Measurements from ENCODE around the gene SPARCL1.

The SPARCL1 gene

DNA sequence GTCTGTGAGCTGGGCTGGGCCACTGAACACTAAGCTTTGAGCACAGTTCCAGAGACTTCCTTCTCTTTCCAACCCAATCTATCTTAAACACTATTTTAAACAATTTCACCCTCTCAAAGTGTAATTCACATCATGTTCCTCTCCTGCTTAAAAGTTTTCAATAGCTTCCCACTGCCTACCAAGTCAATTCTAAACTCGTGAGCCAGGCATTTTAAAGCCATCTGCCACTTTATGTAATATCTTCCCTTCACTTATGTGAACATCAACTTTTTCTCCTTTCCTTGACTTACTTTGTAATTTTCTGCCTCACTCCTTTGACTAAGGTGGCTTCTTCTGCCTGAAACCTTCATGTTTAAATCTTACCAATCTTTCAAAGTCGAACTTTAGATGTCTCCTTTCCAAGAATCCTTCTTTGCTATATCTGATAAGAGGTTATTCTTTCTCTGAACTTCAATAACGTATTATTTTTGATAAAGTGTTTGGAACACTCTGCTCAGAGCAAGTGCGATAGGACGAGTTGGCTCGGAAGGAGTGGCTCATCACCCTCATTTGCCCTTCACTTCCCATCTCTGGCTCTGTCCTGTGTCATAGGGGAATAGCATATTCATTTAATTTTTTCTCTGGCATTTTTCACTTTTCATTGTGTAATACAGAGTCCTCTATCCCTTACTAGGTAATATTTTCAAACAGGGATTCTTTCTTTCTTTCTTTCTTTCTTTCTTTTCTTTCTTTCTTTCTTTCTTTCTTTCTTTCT is 13.0 kb upstream of the SPARCL1 start:
- DNase-seq (ENCODE audit: low spot score): no peak

DNA sequence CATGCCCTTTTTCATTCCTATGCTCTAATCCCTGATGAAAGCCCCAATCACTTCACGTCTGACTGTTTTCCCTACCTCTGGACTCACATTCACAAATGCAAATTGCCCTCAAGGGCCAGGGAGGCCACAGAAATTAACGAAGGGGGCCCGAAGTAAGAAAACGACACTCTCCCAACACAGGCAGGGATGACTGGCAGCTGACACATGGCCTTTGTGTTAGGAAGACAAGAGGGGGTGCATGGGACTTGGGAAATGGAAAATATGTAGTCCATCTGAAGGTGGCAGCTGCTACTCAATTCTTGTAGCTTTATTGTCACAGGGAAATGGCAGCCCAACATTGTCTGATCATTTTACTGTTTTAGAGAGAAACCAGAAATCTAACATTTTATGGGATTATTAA is 12.3 kb upstream of the SPARCL1 start:
- DNase-seq (ENCODE audit: low spot score): no peak

GRCh38 chr4:87540146-87541058 is 11.2 kb upstream of the SPARCL1 start:
- DNase-seq (ENCODE audit: low spot score): no peak

GRCh38 chr4:87532907-87533306 is 3.7 kb upstream of the SPARCL1 start:
- DNase-seq (ENCODE audit: low spot score): no peak

DNA sequence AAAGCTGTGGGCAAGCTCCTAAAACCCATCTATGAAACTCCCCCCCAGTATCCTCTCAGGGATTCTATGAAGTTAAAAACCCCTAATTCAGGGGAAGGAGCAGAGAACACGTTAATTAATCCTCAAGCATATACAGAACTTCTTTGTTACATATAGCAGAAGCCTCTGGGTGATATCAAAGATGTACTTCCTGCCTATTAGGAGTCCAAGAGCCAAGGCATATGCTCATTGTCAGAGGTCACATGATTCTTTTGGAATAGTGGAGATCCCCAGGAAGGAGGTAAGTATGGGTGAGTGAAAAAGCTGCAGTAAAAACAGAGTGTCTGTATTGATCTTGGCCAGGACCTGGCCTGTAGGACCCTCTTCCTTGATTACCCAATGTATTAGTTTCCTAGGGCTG is 2.9 kb upstream of the SPARCL1 start:
- no peak for DNase-seq (ENCODE audit: low spot score)

DNA sequence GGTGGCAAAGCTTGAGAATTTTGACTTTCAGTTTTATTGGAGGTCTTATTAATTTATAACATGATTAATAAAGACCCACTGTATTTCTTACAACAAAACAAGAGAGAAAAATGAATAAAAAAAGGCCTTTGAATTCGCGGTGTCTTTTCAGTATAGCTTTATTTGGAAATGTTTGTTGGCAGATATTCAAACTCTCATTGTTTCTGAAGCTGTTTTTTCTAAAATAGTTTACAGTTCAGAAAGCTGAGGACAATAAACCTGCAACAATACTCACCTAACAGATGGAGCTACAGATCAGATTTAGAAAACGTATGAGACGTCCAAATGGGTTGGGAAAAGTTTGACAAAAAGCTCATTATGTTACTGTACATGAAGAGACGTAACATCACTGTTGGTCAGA is 2.4 kb upstream of the SPARCL1 start:
- DNase-seq (ENCODE audit: low spot score): no peak

DNA sequence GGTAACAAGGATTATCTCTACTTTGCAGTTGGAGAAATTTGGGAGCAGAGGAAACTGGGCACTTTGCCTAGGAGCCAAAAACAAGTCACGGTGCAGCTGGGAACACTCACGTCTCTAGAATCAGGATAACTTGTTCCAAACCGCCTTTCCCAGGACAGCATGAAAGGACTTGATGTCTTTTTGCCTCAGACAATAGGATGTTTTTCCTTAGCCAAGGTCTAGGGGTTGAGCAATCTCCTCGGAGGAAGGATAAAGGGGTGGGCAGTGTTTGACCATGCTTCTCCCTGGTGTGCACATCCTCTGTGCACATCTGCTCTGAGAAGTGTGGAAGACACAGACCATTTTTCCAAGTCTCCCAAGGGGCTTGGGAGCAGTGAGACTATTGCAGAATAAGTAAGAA is 1.7 kb upstream of the SPARCL1 start:
- DNase-seq (ENCODE audit: low spot score): no peak

DNA sequence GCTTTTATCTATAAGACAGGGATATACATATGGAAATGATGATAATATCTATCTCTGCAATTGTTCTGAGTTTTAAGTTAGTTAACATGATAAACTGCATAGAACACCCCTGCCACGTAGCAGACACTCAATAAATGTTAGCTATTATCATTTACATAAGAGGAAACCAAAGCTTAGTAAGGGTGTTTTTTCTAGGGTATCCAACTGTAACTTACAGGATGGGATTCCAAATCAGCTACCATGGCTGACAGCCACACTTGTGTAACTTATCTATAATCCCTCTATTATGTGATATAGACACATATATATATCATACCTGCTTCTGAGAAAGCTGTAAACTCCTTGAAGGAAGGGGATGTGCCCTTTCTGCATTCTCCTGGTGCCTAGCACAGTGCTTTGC is 1.1 kb upstream of the SPARCL1 start:
- no peak for DNase-seq (ENCODE audit: low spot score)

DNA sequence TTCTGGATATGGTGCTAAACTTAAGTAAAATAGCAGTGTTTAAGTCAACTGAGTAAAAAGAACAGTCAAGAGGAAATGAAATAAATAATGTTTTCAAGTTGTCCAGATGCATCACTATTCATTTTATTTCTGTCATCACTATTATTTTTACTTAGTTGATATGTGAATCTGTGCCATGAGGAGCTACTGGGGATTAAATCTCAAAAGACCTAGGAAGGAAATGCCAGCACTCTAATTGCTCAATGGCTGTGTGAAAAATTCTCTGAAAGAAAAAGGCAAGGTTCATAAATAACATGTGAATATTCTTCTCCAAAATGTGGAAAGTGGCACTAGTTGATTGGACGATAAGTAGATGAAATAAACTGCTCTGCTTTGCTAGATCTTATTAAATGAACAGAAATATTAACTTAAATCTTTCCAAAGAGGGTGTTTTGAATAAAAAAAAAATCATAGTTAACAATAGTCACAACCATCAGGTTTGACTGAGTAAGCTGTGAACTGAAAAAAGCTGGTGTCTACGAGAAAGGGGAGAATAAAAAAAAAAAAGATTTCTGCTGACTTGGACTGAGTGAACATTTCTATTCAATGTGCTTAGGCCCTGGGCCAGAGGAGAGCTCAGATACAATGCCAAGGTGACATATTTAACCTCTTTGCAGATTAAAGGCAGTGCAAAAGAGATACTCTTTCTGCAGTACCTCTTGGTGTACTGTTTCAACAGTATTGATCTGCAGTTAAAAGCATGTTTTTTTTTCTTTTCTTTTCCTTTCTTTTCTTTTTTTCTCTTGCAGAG is 1.6 kb downstream of the SPARCL1 start:
- no peak for DNase-seq (ENCODE audit: low spot score)

- no peak for DNase-seq (ENCODE audit: low spot score)
Measured at GRCh38 chr4:87525636-87526295, 3.4 kb downstream of the SPARCL1 start.

- no peak for DNase-seq (ENCODE audit: low spot score)
Measured at GRCh38 chr4:87524456-87524855, 4.7 kb downstream of the SPARCL1 start.

DNA sequence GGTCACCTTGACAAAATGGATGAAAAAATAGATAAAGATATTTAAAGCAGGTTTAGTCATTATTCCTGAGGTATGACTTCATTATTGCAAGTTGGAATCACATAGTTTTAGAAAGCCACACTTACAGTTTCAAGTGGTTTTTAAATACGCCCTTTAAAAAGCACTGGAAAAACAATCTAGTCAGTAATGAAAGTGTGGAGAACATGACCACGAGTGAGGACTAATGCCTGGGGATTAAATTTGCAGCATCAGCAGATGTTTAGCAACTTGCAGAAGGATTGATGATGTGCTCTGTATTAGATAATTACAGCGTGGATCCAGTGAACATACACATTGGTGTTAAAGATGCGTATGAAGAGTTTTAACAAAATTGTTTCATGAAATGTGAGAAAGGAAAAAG is 5.9 kb downstream of the SPARCL1 start:
- DNase-seq (ENCODE audit: low spot score): no peak

GRCh38 chr4:87521757-87522374 is 7.3 kb downstream of the SPARCL1 start:
- DNase-seq (ENCODE audit: low spot score): no peak

DNA sequence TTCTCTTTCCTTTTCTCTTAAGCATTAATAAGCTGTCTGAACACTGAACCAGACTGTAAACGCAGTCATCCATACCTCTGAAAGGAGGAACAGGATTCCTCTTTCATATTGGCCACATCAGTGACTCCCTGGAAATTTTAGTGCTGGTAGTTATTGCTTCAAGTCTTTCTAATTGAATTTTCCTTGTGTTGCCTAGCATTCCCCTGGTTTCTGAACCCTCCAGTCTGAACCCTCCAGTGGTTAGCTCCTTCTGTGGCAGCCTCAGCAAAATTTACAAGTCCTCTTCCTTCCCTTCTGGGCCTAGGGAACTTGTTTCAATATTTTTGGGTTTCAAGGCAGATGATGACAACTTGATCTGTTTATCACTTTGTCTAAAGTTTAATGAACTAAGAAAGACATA is 7.9 kb downstream of the SPARCL1 start:
- no peak for DNase-seq (ENCODE audit: low spot score)

DNA sequence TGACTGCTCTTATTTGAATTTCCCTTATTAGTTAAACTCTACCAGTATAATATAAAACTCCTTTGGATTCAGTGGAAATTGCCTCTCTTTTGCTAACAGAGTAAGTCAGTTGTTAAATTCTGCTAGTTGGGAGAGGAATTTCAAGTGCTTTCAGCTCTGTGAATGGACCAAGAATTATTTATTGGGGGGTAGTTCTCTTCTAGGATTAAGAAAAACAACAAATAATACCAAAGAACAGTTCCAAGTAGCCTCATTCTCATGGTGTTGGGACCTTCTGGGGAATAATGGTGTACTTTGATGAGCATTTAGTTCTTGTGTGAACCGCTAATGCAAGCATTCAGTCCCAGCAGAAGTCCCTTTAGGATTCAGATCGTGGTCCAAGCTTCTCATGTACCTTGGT is 11.6 kb downstream of the SPARCL1 start:
- no peak for DNase-seq (ENCODE audit: low spot score)

- no peak for DNase-seq (ENCODE audit: low spot score)
Measured at GRCh38 chr4:87516683-87517082, 12.5 kb downstream of the SPARCL1 start.

DNA sequence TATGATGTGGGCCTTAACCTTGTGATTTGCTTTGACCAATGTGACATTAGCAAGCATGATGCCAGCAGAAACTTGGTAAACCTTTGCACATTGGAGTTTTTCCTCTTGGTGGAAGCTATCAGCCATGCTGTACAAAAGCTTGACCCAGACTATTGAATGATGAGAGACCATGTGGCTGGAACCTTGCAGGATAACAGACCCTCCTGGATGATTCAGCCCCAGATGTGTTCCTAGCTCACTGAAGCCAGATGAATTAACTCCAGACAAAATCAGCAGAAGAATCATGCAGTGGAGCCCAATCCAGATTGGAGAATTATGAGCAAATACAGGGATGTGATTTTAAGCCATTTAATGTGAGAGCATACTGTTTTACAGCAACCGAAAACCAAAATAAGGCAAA is 16.8 kb downstream of the SPARCL1 start:
- DNase-seq (ENCODE audit: low spot score): no peak

DNA sequence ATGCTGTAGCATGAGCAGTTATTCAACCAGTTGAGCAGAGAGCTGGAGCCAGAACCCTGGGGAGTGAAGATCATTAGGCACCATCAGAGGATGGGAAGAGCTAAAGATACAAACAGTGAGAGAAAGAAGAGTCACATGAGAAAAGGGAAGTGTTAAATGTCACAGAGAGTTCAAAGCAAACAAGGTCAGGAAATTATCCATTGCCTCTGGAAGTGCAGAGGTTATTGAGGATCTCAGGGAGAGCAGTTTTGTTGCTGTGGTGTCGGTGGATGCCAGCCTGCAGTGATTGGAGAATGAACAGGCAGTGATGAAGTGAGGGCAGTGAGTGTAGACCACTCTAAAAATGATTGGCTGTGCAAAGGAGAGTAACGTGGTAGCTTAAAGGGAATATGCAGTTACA is 17.7 kb downstream of the SPARCL1 start:
- DNase-seq (ENCODE audit: low spot score): no peak

GRCh38 chr4:87510747-87511146 is 18.4 kb downstream of the SPARCL1 start:
- no peak for DNase-seq (ENCODE audit: low spot score)

DNA sequence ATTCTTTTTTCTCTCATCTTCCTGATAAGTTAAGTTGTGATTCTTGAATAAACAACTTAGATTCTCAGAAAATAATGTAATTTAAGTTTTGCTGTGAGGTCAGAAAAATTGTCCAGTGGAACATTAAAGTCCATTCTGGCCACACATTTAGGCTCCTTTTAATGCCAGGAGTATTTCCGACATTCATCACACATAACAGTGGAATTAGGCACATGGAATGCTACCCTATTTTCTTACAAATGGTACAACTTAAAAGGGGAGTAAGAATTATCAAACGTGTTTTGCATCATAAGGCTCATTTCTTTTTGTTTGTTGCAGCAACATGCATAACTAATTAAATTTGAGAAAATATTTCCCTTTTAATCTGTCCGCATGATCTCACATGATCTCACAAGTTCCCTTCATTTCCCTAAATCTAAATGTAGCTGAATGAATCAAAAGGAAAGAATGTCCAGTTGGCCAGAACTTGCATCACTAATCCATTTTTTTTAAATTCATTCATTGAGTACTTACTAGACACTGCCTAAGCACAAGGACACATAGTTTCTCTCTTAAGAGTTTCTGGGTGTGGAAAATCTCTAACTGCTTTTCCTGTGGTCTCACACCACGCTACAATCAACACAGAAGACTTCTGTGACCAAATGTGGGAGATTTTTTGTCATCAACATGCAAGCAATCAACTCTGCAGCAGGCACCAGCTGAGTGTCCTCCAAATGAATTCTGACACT is 22.0 kb downstream of the SPARCL1 start:
- no peak for DNase-seq (ENCODE audit: low spot score)

DNA sequence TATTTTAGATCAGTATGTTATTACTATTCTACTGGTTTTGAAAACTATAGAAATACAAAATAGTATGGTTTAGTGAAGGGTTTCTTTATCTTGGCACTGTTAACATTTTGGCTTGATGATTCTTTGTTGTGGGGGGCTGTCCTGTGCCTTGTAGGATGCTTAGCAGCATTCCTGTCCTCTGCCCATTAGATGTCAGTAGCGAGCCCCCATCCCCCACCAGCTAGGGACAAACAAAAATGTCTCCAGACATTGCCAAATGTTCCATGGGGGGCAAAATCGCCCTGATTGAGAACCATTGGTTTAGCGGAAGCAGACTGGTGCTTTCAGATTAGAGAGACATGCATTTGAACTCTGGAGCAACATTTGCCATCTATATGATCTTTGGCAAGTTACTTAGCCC is 23.3 kb downstream of the SPARCL1 start:
- no peak for DNase-seq (ENCODE audit: low spot score)
